Natural killer cell (primary cell): ENCODE measurements around the gene TOGARAM1. TPM values are rescaled to one million over a fixed set of nuclear protein-coding genes. Genes with fewer than 3 reads are reported as not detected.

Experiments used
- ATAC-seq, 3 donors: fragments of 150-1000 bp in 2 of 3; fragments of 200-7000 bp in 1 of 3; cut with Tn5 transposase; 1 replicate in 1 of 3; 2 replicates in 2 of 3; pipeline ENCODE4 v1.10.0; 2021; ENCODE audit warnings: mild to moderate bottlenecking in 2 of 3, moderate library complexity in 2 of 3
- DNase-seq, 2 donors: peaks; one replicate each; pipeline versions ENCODE4 v3.0.0 to v3.0.0-alpha.2; 2013 to 2021; ENCODE audit warnings: mixed read lengths in 1 of 2
- H3K27ac ChIP-seq: one replicate; pipeline ENCODE4 v1.5.1; 2013; ENCODE audit warnings: mild to moderate bottlenecking, low read length
- H3K27me3 ChIP-seq: one replicate; pipeline ENCODE4 v1.6.1; 2013; ENCODE audit warnings: low read length; ENCODE audit not compliant: control insufficient read depth, insufficient read depth
- H3K36me3 ChIP-seq: one replicate; pipeline ENCODE4 v1.6.1; 2013; ENCODE audit warnings: low read length; ENCODE audit not compliant: control insufficient read depth, insufficient read depth
- H3K4me1 ChIP-seq: one replicate; pipeline ENCODE4 v1.6.1; 2013; ENCODE audit warnings: low read length; ENCODE audit not compliant: control insufficient read depth, insufficient read depth
- H3K4me3 ChIP-seq: one replicate; pipeline ENCODE4 v1.5.1; 2013; ENCODE audit warnings: low read length
- H3K9me3 ChIP-seq: one replicate; pipeline ENCODE4 v1.6.1; 2013; ENCODE audit warnings: low read length; ENCODE audit not compliant: control insufficient read depth, insufficient read depth
- H3K27ac Mint-ChIP-seq, 2 donors: one replicate each; pipeline ENCODE4 v1.8.0; 2022; ENCODE audit warnings: mild to moderate bottlenecking in 2 of 2, mixed read lengths in 2 of 2, moderate library complexity in 1 of 2
- H3K27me3 Mint-ChIP-seq, 2 donors: one replicate each; pipeline ENCODE4 v1.8.0; 2022; ENCODE audit warnings: low read depth in 2 of 2, mixed read lengths in 2 of 2
- H3K36me3 Mint-ChIP-seq: one replicate; pipeline ENCODE4 v1.8.0; 2022; ENCODE audit warnings: mixed read lengths
- H3K4me1 Mint-ChIP-seq, 2 donors: one replicate each; pipeline ENCODE4 v1.8.0; 2022; ENCODE audit warnings: mixed read lengths in 2 of 2
- H3K4me3 Mint-ChIP-seq: one replicate; pipeline ENCODE4 v1.8.0; 2022; ENCODE audit warnings: mild to moderate bottlenecking, moderate library complexity, mixed read lengths
- H3K9me3 Mint-ChIP-seq, 2 donors: one replicate each; pipeline ENCODE4 v1.8.0; 2022; ENCODE audit warnings: mixed read lengths in 2 of 2
- WGBS: methylation state at CpG from one replicate; pipeline ENCODE4 v1.1.7; 2013; ENCODE audit warnings: missing lambda C conversion rate; ENCODE audit not compliant: insufficient coverage; 5-methylcytosine and 5-hydroxymethylcytosine counted together
- intact Hi-C: fragments of 100-400 bp; cut with micrococcal nuclease; formaldehyde crosslinking; loops from one replicate; pipeline ENCODE4 v1.14.2; 2022
- total RNA-seq, 4 donors: library from RNA; stranded (reverse); fragments of 120-200 nt in 1 of 4; gene quantifications; one replicate each; pipeline versions ENCODE4 v1.2.3 to v1.2.4, GENCODE V29; 2013 to 2022
- TF ChIP-seq, protein P1 (sequence below): fragments of 200-600 bp; IDR thresholded peaks from one replicate; pipeline ENCODE4 v1.8.0; 2022; ENCODE audit warnings: antibody characterized with exemption

Gene TOGARAM1
- total RNA-seq, 3 donors from 2014 or later (not counting 1 experiment from before 2014, with no cell fraction given): 17.4 to 21.4 (median 19.6) TPM

DNA sequence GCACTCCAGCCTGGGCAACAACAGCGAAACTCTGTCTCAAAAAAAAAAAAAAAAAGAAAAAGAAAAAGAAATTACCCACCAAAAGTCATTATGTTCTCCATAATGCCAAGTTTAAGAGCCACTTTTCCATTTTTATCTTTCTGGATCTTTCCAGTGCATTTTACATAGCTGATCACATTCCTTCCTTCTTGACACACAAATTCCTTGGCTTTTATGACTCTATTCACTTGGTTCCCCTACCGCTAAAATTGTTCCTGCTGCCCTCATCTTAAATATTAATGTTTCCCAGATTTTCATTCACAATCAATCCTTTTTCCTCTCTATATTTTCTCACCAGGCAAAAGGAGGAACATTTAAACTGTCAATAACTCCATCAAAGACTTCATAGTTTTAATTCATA is 20.4 kb upstream of the TOGARAM1 start:
- ATAC-seq (no peak), DNase-seq (no peak)
- H3K27me3 ChIP-seq: no peaks in the 10 kb centered on the region
- TF ChIP-seq, protein P1, sequence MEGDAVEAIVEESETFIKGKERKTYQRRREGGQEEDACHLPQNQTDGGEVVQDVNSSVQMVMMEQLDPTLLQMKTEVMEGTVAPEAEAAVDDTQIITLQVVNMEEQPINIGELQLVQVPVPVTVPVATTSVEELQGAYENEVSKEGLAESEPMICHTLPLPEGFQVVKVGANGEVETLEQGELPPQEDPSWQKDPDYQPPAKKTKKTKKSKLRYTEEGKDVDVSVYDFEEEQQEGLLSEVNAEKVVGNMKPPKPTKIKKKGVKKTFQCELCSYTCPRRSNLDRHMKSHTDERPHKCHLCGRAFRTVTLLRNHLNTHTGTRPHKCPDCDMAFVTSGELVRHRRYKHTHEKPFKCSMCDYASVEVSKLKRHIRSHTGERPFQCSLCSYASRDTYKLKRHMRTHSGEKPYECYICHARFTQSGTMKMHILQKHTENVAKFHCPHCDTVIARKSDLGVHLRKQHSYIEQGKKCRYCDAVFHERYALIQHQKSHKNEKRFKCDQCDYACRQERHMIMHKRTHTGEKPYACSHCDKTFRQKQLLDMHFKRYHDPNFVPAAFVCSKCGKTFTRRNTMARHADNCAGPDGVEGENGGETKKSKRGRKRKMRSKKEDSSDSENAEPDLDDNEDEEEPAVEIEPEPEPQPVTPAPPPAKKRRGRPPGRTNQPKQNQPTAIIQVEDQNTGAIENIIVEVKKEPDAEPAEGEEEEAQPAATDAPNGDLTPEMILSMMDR: no peak
- peaks cover 41% of the 10 kb centered on the region for H3K36me3 ChIP-seq
- H3K9me3 Mint-ChIP-seq: no peaks in the 10 kb centered on the region
- intact Hi-C loops: no loop called here
- H3K27ac Mint-ChIP-seq: peak overlapping the region; percentile 5 to 20
- WGBS: 100% methylated on average over 2 of the region's 2 CpGs
- H3K27ac ChIP-seq: no peak overlapping the region
- no peak overlapping the region for H3K4me3 ChIP-seq
- H3K4me3 Mint-ChIP-seq: no peak overlapping the region
- H3K4me1 ChIP-seq: no peaks in the 10 kb centered on the region
- H3K27me3 Mint-ChIP-seq: no peaks in the 10 kb centered on the region
- H3K9me3 ChIP-seq: no peaks in the 10 kb centered on the region
- peaks cover 46% of the 10 kb centered on the region for H3K36me3 Mint-ChIP-seq
- H3K4me1 Mint-ChIP-seq: peaks cover 33 to 55% of the 10 kb centered on the region in 2 donors

DNA sequence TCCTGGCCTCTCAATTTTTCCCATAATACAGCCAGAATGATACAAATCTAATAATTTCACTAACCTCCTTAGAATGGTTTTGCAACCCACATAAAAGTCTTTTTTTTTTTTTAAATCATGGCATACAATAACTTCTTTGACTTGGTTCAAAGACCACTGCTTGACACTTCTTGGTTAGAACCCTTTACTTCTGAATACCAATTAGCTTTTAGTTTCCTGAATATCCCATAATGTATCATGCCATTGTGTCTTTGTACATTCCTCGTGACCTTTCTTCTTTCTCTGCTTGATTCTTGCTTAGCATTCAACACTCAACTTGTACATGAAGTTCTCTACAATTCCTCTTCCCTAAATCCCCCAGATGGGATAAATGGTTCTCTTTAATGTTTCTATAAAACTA is 19.6 kb upstream of the TOGARAM1 start:
- no peak for DNase-seq
- H3K36me3 Mint-ChIP-seq: peaks cover 53% of the 10 kb centered on the region
- no peak for ATAC-seq
- Histone ChIP-seq H3K4me1 (no peaks in the 10 kb centered on the region), H3K9me3 (no peaks in the 10 kb centered on the region), H3K27ac (no peak overlapping the region), H3K4me3 (no peak overlapping the region), H3K36me3 (peaks cover 45% of the 10 kb centered on the region), H3K27me3 (no peaks in the 10 kb centered on the region)
- no peak overlapping the region for H3K4me3 Mint-ChIP-seq
- no peaks in the 10 kb centered on the region for H3K27me3 Mint-ChIP-seq
- H3K4me1 Mint-ChIP-seq: peaks cover 37 to 59% of the 10 kb centered on the region in 2 donors
- WGBS: 100% methylated on average over 1 of the region's 1 CpG
- intact Hi-C loops: no loop called here
- TF ChIP-seq, protein P1: no peak
- H3K9me3 Mint-ChIP-seq: peaks cover 2 to 4% of the 10 kb centered on the region in 2 donors
- peak overlapping the region; percentile 5 to 20 for H3K27ac Mint-ChIP-seq

DNA sequence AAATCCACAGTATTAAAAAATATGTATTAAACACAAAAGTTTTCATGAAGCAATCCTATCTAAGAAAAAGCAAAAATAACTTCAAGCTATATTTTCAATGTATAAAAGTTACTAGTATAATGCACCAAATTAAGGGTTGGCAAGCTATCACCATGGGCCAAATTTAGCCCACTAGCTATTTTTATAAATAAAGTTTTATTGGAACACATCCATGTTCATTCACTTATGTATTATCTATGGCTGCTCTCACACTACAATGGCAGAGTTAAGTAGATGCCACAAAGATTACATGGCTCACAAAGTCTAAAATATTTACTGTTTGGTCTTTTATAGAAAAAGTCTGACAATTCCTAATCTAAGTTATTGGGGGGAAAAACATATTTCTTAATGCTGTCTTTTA is 17.9 kb upstream of the TOGARAM1 start:
- DNase-seq: no peak
- Histone ChIP-seq H3K27me3 (no peaks in the 10 kb centered on the region), H3K4me1 (no peaks in the 10 kb centered on the region), H3K27ac (no peak overlapping the region), H3K9me3 (no peaks in the 10 kb centered on the region), H3K4me3 (no peak overlapping the region), H3K36me3 (peaks cover 38% of the 10 kb centered on the region)
- Mint-ChIP-seq H3K4me1 (peaks cover 47 to 62% of the 10 kb centered on the region in 2 donors), H3K36me3 (peaks cover 53% of the 10 kb centered on the region), H3K27ac (no peak overlapping the region), H3K9me3 (peaks cover 2 to 4% of the 10 kb centered on the region in 2 donors), H3K4me3 (no peak overlapping the region), H3K27me3 (no peaks in the 10 kb centered on the region)
- intact Hi-C loops: no loop called here
- TF ChIP-seq, protein P1: no peak
- no peak for ATAC-seq

DNA sequence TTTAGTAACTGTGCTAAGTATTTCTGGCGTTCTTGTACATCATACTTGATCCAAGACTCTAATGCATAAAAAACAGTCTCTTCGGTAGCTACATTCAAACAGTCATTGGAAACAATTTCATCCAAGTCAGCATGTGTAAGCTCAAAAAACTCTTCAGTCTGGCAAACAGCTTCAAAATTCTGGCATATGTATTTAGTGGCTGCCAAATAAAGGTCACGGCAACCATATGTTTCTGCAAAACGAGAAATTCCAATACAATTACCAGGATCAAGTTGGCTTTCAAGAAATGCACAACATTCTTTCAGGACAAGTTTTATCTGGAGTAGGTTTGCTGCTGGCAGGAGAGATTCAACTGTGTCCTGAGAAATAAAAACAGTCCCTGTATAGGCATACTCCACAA is 16.7 kb upstream of the TOGARAM1 start:
- no peak overlapping the region for H3K4me3 Mint-ChIP-seq
- peak overlapping the region in 1 of 2 donors; percentile 17 for H3K27ac Mint-ChIP-seq
- peaks cover 2 to 4% of the 10 kb centered on the region in 2 donors for H3K9me3 Mint-ChIP-seq
- Histone ChIP-seq H3K4me1 (no peaks in the 10 kb centered on the region), H3K4me3 (no peak overlapping the region), H3K27ac (no peak overlapping the region), H3K36me3 (peaks cover 32% of the 10 kb centered on the region), H3K9me3 (no peaks in the 10 kb centered on the region), H3K27me3 (no peaks in the 10 kb centered on the region)
- H3K36me3 Mint-ChIP-seq: peaks cover 46% of the 10 kb centered on the region
- TF ChIP-seq, protein P1: no peak
- no peaks in the 10 kb centered on the region for H3K27me3 Mint-ChIP-seq
- no peak for DNase-seq
- intact Hi-C loops: no loop called here
- H3K4me1 Mint-ChIP-seq: peaks cover 45 to 53% of the 10 kb centered on the region in 2 donors
- WGBS: 96% methylated on average over 4 of the region's 4 CpGs
- no peak for ATAC-seq
